ENCODE results near the gene DMXL1. TPM values are rescaled to one million over a fixed set of nuclear protein-coding genes. Genes with fewer than 3 reads are reported as not detected.

Gene DMXL1
- total and polyA plus RNA-seq, 2 experiments from 2014 or later, result 28.4 to 41.7 TPM

GRCh38 chr5:119176785-119177184 is 105.9 kb downstream of the DMXL1 start:
- no peak for DNase-seq (ENCODE audit: low spot score)
- no peaks in the 10 kb centered on the region for H3K79me2 ChIP-seq (replicated peaks; ENCODE audit: insufficient read depth)
- no peak overlapping the region for H3K4me2 ChIP-seq
- H3K27me3 ChIP-seq (ENCODE audit: insufficient read depth), result no peaks in the 10 kb centered on the region
- Mint-ChIP-seq H3K27ac (no peak overlapping the region), H3K36me3 (ENCODE audit: low read depth) (no peaks in the 10 kb centered on the region; the same call in 2 of the 3 replicates), H3K4me3 (no peak overlapping the region), H3K4me1 (peaks cover 16% of the 10 kb centered on the region), H3K27me3 (ENCODE audit: insufficient read depth, low read depth, poor library complexity) (no peaks in the 10 kb centered on the region), H3K9me3 (no peaks in the 10 kb centered on the region)
- H3K27ac ChIP-seq (ENCODE audit: low read depth), result no peak overlapping the region
- no peaks in the 10 kb centered on the region for H3F3A ChIP-seq (replicated peaks; ENCODE audit: low read depth)
- no peaks in the 10 kb centered on the region for H3K9me2 ChIP-seq (ENCODE audit: insufficient read depth)
- no peak overlapping the region for H2AFZ ChIP-seq
- TF ChIP-seq ETS1 (IDR thresholded peaks at IDR 0.05) (no peak), STAT1 (IDR thresholded peaks at IDR 0.05; ENCODE audit: unreplicated experiment) (no peak), ZNF462 (CRISPR knock-in tag; IDR thresholded peaks at IDR 0.05) (no peak), ZNF331 (CRISPR knock-in tag; IDR thresholded peaks at IDR 0.05; ENCODE audit: low read depth) (no peak), CREB1 (CRISPR knock-in tag; IDR thresholded peaks at IDR 0.05; ENCODE audit: low read depth) (no peak)
- ATAC-seq, result no peak
- no peak overlapping the region for H3K4me3 ChIP-seq
- H3K36me3 ChIP-seq (ENCODE audit: insufficient read depth), result no peaks in the 10 kb centered on the region
- H3K4me1 ChIP-seq (ENCODE audit: insufficient read depth), result peaks cover 17% of the 10 kb centered on the region; the same call in 1 of the 2 replicates
- no peaks in the 10 kb centered on the region for H4K20me1 ChIP-seq (replicated peaks; ENCODE audit: insufficient read depth)

- Histone ChIP-seq H2AFZ (no peak overlapping the region), H3K4me1 (ENCODE audit: insufficient read depth) (peaks cover 12% of the 10 kb centered on the region; the same call in 1 of the 2 replicates), H3K9me2 (ENCODE audit: insufficient read depth) (no peaks in the 10 kb centered on the region), H3K79me2 (replicated peaks; ENCODE audit: insufficient read depth) (no peaks in the 10 kb centered on the region), H3F3A (replicated peaks; ENCODE audit: low read depth) (no peaks in the 10 kb centered on the region), H3K4me3 (no peak overlapping the region), H3K27me3 (ENCODE audit: insufficient read depth) (no peaks in the 10 kb centered on the region), H3K4me2 (no peak overlapping the region), H4K20me1 (replicated peaks; ENCODE audit: insufficient read depth) (no peaks in the 10 kb centered on the region), H3K36me3 (ENCODE audit: insufficient read depth) (no peaks in the 10 kb centered on the region), H3K27ac (ENCODE audit: low read depth) (no peak overlapping the region)
- Mint-ChIP-seq H3K27ac (no peak overlapping the region), H3K4me3 (no peak overlapping the region), H3K36me3 (ENCODE audit: low read depth) (no peaks in the 10 kb centered on the region; the same call in 2 of the 3 replicates), H3K4me1 (peaks cover 14% of the 10 kb centered on the region), H3K9me3 (no peaks in the 10 kb centered on the region), H3K27me3 (ENCODE audit: insufficient read depth, low read depth, poor library complexity) (no peaks in the 10 kb centered on the region)
- DNase-seq (ENCODE audit: low spot score) (no peak), ATAC-seq (no peak)
- TF ChIP-seq CTCF (conservative IDR thresholded peaks at IDR 0.05; ENCODE audit: low read depth in 2 of 2) (no peak), STAT1 (IDR thresholded peaks at IDR 0.05; ENCODE audit: unreplicated experiment) (no peak), CREB1 (CRISPR knock-in tag; IDR thresholded peaks at IDR 0.05; ENCODE audit: low read depth) (no peak), EZH2phosphoT487 (IDR thresholded peaks at IDR 0.05; ENCODE audit: unreplicated experiment) (no peak)
These were observed 106.3 kb downstream of the DMXL1 start for GRCh38 chr5:119177226-119177625.
